ENCODE measurements around the gene SCRN1. TPM values are rescaled to one million over a fixed set of nuclear protein-coding genes. Genes with fewer than 3 reads are reported as not detected.

The SCRN1 gene
- total RNA-seq, 5 donors from 2014 or later (not counting 1 experiment from before 2014, with no cell fraction given) = 3.4 to 12.5 (median 5.7) TPM

- DNase-seq (peak; percentile 75 to 96 (median 92)), ATAC-seq (replicated peaks in 1 of 4) (peak; percentile 83 to 85 (median 85))
- H3K4me1 ChIP-seq (ENCODE audit: control insufficient read depth in 1 of 2, extremely low read depth in 1 of 2, insufficient read depth in 2 of 2, low read length in 2 of 2) = peaks cover 9 to 20% of the 10 kb centered on the region in 2 experiments
- POLR2A ChIA-PET = interaction anchor here in 1 of 2 donors (0.9 kb wide), 1 partner anchor 108 kb away, joined by 3 read pairs; no protein-coding TSS in a partner anchor
- Mint-ChIP-seq H3K27me3 (no peaks in the 10 kb centered on the region), H3K27ac (peak within 1 kb of the TSS; percentile 82 to 87), H3K4me1 (peaks cover 36 to 49% (median 38%) of the 10 kb centered on the region in 3 donors), H3K9me3 (no peaks in the 10 kb centered on the region), H3K36me3 (no peaks in the 10 kb centered on the region), H3K4me3 (no peak within 1 kb of the TSS)
- H3K27me3 ChIP-seq (replicated peaks in 1 of 2; ENCODE audit: control insufficient read depth in 2 of 2, extremely low read depth in 1 of 2, insufficient read depth in 2 of 2, low read length in 1 of 2) = no peaks in the 10 kb centered on the region
- H3K27ac ChIP-seq (ENCODE audit: low read length) = peak within 1 kb of the TSS; percentile 61
- no peaks in the 10 kb centered on the region for H3K36me3 ChIP-seq (ENCODE audit: control insufficient read depth in 2 of 2, extremely low read depth in 1 of 2, insufficient read depth in 1 of 2, low read length in 1 of 2)
- under 1% methylated on average over 32 of the region's 35 CpGs for WGBS (ENCODE audit: insufficient coverage)
- peak within 1 kb of the TSS; percentile 87 to 93 for H3K4me3 ChIP-seq (ENCODE audit: control insufficient read depth in 1 of 2, extremely low read depth in 1 of 2, low read length in 1 of 2)
- CTCF ChIA-PET = interaction anchor here in 1 of 2 donors (0.5 kb wide), 1 partner anchor 838 kb away, joined by 4 read pairs; no protein-coding TSS in a partner anchor
- H3K9me3 ChIP-seq = no peaks in the 10 kb centered on the region
Observed at GRCh38 chr7:30026229-30027064, 36.8 kb upstream of the SCRN1 start, which contains the start of gene FKBP14. FKBP14 (minus strand) TSS chr7:30026702; CDS start chr7:30026508, 194 bp downstream.

DNA sequence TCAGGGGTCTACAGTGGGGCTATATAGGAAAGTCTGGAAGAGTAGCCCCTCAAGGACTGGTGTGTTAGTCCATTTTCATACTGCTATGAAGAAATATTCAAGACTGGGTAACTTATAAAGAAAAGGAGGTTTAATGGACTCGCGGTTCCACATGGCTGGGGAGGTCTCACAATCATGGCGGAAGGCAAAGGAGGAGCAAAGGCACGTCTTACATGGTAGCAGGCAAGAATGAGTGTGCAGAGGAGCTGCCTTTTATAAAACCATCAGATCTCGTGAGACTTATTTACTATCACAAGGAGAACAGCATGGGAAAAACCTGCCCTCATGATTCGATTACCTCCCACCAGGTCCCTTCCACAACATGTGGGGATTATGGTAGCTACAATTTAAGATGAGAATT, 33.9 kb upstream of the SCRN1 start:
- Mint-ChIP-seq H3K27ac (no peak overlapping the region), H3K36me3 (no peaks in the 10 kb centered on the region), H3K9me3 (no peaks in the 10 kb centered on the region), H3K27me3 (no peaks in the 10 kb centered on the region), H3K4me3 (no peak overlapping the region), H3K4me1 (peaks cover 36 to 49% (median 40%) of the 10 kb centered on the region in 3 donors)
- CTCF ChIA-PET = interaction anchor here in 1 of 2 donors (1.5 kb wide), 1 partner anchor 38 kb away, joined by 3 read pairs; no protein-coding TSS in a partner anchor
- H3K9me3 ChIP-seq = no peaks in the 10 kb centered on the region
- no peak overlapping the region for H3K27ac ChIP-seq (ENCODE audit: low read length)
- POLR2A ChIA-PET = no interaction called here
- H3K27me3 ChIP-seq (replicated peaks in 1 of 2; ENCODE audit: control insufficient read depth in 2 of 2, extremely low read depth in 1 of 2, insufficient read depth in 2 of 2, low read length in 1 of 2) = no peaks in the 10 kb centered on the region
- DNase-seq (no peak), ATAC-seq (replicated peaks in 1 of 4) (no peak)
- no CpG with 5 or more reads among the region's 6 CpGs for WGBS (ENCODE audit: insufficient coverage)
- H3K36me3 ChIP-seq (ENCODE audit: control insufficient read depth in 2 of 2, extremely low read depth in 1 of 2, insufficient read depth in 1 of 2, low read length in 1 of 2) = no peaks in the 10 kb centered on the region
- H3K4me3 ChIP-seq (ENCODE audit: control insufficient read depth in 1 of 2, extremely low read depth in 1 of 2, low read length in 1 of 2) = no peak overlapping the region
- H3K4me1 ChIP-seq (ENCODE audit: control insufficient read depth in 1 of 2, extremely low read depth in 1 of 2, insufficient read depth in 2 of 2, low read length in 2 of 2) = peaks cover 2 to 11% of the 10 kb centered on the region in 2 experiments

DNA sequence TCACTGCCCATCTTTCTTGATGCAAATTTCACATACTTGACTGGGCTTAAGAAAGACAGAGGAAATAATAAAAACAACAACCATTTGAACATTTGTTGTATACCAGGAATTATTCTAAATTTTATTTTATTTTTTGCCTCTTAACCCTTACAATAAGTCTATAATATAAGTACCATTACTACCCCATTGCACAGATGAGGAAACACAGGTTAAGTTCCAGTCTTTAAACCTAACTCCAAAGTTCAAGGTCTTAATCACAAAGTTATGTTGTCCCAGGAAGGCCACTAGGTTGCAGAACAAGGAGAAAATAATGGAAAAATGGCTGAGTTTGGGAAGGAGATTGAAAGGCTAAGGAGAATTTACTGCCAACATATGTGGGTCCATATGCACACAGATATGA, 33.4 kb upstream of the SCRN1 start:
- Mint-ChIP-seq H3K9me3 (no peaks in the 10 kb centered on the region), H3K27me3 (no peaks in the 10 kb centered on the region), H3K4me3 (no peak overlapping the region), H3K27ac (no peak overlapping the region), H3K36me3 (no peaks in the 10 kb centered on the region), H3K4me1 (peaks cover 36 to 48% (median 39%) of the 10 kb centered on the region in 3 donors)
- Histone ChIP-seq H3K27ac (ENCODE audit: low read length) (no peak overlapping the region), H3K4me3 (ENCODE audit: control insufficient read depth in 1 of 2, extremely low read depth in 1 of 2, low read length in 1 of 2) (no peak overlapping the region), H3K27me3 (replicated peaks in 1 of 2; ENCODE audit: control insufficient read depth in 2 of 2, extremely low read depth in 1 of 2, insufficient read depth in 2 of 2, low read length in 1 of 2) (no peaks in the 10 kb centered on the region), H3K9me3 (no peaks in the 10 kb centered on the region), H3K36me3 (ENCODE audit: control insufficient read depth in 2 of 2, extremely low read depth in 1 of 2, insufficient read depth in 1 of 2, low read length in 1 of 2) (no peaks in the 10 kb centered on the region), H3K4me1 (ENCODE audit: control insufficient read depth in 1 of 2, extremely low read depth in 1 of 2, insufficient read depth in 2 of 2, low read length in 2 of 2) (peaks cover 2 to 11% of the 10 kb centered on the region in 2 experiments)
- ATAC-seq (replicated peaks in 1 of 4) (no peak), DNase-seq (no peak)
- ChIA-PET POLR2A (no interaction called here), CTCF (interaction anchor here in 1 of 2 donors (1.5 kb wide), 1 partner anchor 39 kb away, joined by 3 read pairs; no protein-coding TSS in a partner anchor)

DNA sequence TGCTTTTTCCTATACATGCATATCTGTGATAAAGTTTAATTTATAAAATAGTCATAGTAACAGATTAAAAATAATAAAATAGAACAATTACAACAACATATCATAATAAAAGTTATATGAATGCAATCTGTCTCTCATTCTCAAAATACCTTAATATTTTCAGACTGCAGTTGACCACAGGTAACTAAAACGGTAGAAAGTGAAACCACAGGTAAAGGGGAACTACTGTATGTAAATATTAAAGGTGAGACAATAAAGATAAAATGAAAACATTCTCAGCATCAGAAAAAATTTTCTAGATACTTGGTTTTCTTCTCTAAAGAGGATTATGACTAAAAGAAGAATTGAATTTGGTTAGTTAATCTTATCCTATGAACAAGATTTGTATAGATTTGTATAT, 30.9 kb upstream of the SCRN1 start:
- Histone ChIP-seq H3K36me3 (ENCODE audit: control insufficient read depth in 2 of 2, extremely low read depth in 1 of 2, insufficient read depth in 1 of 2, low read length in 1 of 2) (peaks cover 0 to 7% of the 10 kb centered on the region in 2 donors), H3K9me3 (no peaks in the 10 kb centered on the region), H3K4me3 (ENCODE audit: control insufficient read depth in 1 of 2, extremely low read depth in 1 of 2, low read length in 1 of 2) (no peak overlapping the region), H3K4me1 (ENCODE audit: control insufficient read depth in 1 of 2, extremely low read depth in 1 of 2, insufficient read depth in 2 of 2, low read length in 2 of 2) (peaks cover 0 to 8% of the 10 kb centered on the region in 2 experiments), H3K27ac (ENCODE audit: low read length) (no peak overlapping the region), H3K27me3 (replicated peaks in 1 of 2; ENCODE audit: control insufficient read depth in 2 of 2, extremely low read depth in 1 of 2, insufficient read depth in 2 of 2, low read length in 1 of 2) (no peaks in the 10 kb centered on the region)
- no peak overlapping the region for H3K4me3 Mint-ChIP-seq
- POLR2A ChIA-PET = no interaction called here
- WGBS (ENCODE audit: insufficient coverage) = no CpG with 5 or more reads among the region's 1 CpG
- peaks cover 6% of the 10 kb centered on the region for H3K36me3 Mint-ChIP-seq
- no peak overlapping the region for H3K27ac Mint-ChIP-seq
- no peaks in the 10 kb centered on the region for H3K27me3 Mint-ChIP-seq
- DNase-seq (no peak), ATAC-seq (replicated peaks in 1 of 4) (no peak)
- H3K9me3 Mint-ChIP-seq = no peaks in the 10 kb centered on the region
- peaks cover 24 to 25% (median 24%) of the 10 kb centered on the region in 3 donors for H3K4me1 Mint-ChIP-seq
- CTCF ChIA-PET = no interaction called here

GRCh38 chr7:30019960-30020359, 30.4 kb upstream of the SCRN1 start:
- H3K27ac Mint-ChIP-seq = no peak overlapping the region
- Histone ChIP-seq H3K4me3 (ENCODE audit: control insufficient read depth in 1 of 2, extremely low read depth in 1 of 2, low read length in 1 of 2) (no peak overlapping the region), H3K4me1 (ENCODE audit: control insufficient read depth in 1 of 2, extremely low read depth in 1 of 2, insufficient read depth in 2 of 2, low read length in 2 of 2) (peaks cover 0 to 5% of the 10 kb centered on the region in 2 experiments), H3K27me3 (replicated peaks in 1 of 2; ENCODE audit: control insufficient read depth in 2 of 2, extremely low read depth in 1 of 2, insufficient read depth in 2 of 2, low read length in 1 of 2) (no peaks in the 10 kb centered on the region), H3K36me3 (ENCODE audit: control insufficient read depth in 2 of 2, extremely low read depth in 1 of 2, insufficient read depth in 1 of 2, low read length in 1 of 2) (peaks cover 0 to 7% of the 10 kb centered on the region in 2 donors), H3K27ac (ENCODE audit: low read length) (no peak overlapping the region), H3K9me3 (no peaks in the 10 kb centered on the region)
- ChIA-PET POLR2A (no interaction called here), CTCF (interaction anchor here in 1 of 2 donors (0.8 kb wide), 1 partner anchor 43 kb away, joined by 3 read pairs; no protein-coding TSS in a partner anchor)
- H3K36me3 Mint-ChIP-seq = peaks cover 6% of the 10 kb centered on the region
- DNase-seq (no peak), ATAC-seq (replicated peaks in 1 of 4) (no peak)
- H3K4me3 Mint-ChIP-seq = no peak overlapping the region
- H3K27me3 Mint-ChIP-seq = no peaks in the 10 kb centered on the region
- H3K4me1 Mint-ChIP-seq = peaks cover 19% of the 10 kb centered on the region in 3 donors
- no peaks in the 10 kb centered on the region for H3K9me3 Mint-ChIP-seq
- no CpG with 5 or more reads among the region's 1 CpG for WGBS (ENCODE audit: insufficient coverage)

- no peak for DNase-seq
- H3K4me3 Mint-ChIP-seq = no peak overlapping the region
- ChIA-PET POLR2A (no interaction called here), CTCF (interaction anchor here in 1 of 2 donors (0.8 kb wide), 1 partner anchor 43 kb away, joined by 3 read pairs; no protein-coding TSS in a partner anchor)
- Histone ChIP-seq H3K27me3 (replicated peaks in 1 of 2; ENCODE audit: control insufficient read depth in 2 of 2, extremely low read depth in 1 of 2, insufficient read depth in 2 of 2, low read length in 1 of 2) (no peaks in the 10 kb centered on the region), H3K27ac (ENCODE audit: low read length) (no peak overlapping the region), H3K4me1 (ENCODE audit: control insufficient read depth in 1 of 2, extremely low read depth in 1 of 2, insufficient read depth in 2 of 2, low read length in 2 of 2) (peaks cover 0 to 2% of the 10 kb centered on the region in 2 experiments), H3K4me3 (ENCODE audit: control insufficient read depth in 1 of 2, extremely low read depth in 1 of 2, low read length in 1 of 2) (no peak overlapping the region), H3K36me3 (ENCODE audit: control insufficient read depth in 2 of 2, extremely low read depth in 1 of 2, insufficient read depth in 1 of 2, low read length in 1 of 2) (peaks cover 0 to 7% of the 10 kb centered on the region in 2 donors), H3K9me3 (no peaks in the 10 kb centered on the region)
- no peak for ATAC-seq (replicated peaks in 1 of 4)
- no CpG with 5 or more reads among the region's 1 CpG for WGBS (ENCODE audit: insufficient coverage)
- peaks cover 13 to 14% (median 13%) of the 10 kb centered on the region in 3 donors for H3K4me1 Mint-ChIP-seq
- no peaks in the 10 kb centered on the region for H3K27me3 Mint-ChIP-seq
- H3K27ac Mint-ChIP-seq = no peak overlapping the region
- no peaks in the 10 kb centered on the region for H3K9me3 Mint-ChIP-seq
- H3K36me3 Mint-ChIP-seq = peaks cover 9% of the 10 kb centered on the region
Observed at GRCh38 chr7:30019387-30019786, 29.8 kb upstream of the SCRN1 start.

Measured in T-cell (primary cell).